Choroid plexus epithelial cell (primary cell): ENCODE data around the gene CSMD2.

ENCODE experiments used
- DNase-seq: peaks from one replicate; pipeline ENCODE4 v3.0.0-alpha.2; 2010; ENCODE audit warnings: low read depth
- H3K4me3 ChIP-seq: 2 replicates; pipeline ENCODE4 v1.5.1; 2011; ENCODE audit warnings: low read depth, mild to moderate bottlenecking, control low read depth, low read length, moderate library complexity
- TF ChIP-seq, protein P1 (sequence below): conservative IDR thresholded peaks from 2 replicates; pipeline ENCODE4 v1.5.1; 2011; ENCODE audit warnings: low read depth, mild to moderate bottlenecking, control low read depth, inconsistent platforms, low read length, moderate library complexity

The CSMD2 gene

DNA sequence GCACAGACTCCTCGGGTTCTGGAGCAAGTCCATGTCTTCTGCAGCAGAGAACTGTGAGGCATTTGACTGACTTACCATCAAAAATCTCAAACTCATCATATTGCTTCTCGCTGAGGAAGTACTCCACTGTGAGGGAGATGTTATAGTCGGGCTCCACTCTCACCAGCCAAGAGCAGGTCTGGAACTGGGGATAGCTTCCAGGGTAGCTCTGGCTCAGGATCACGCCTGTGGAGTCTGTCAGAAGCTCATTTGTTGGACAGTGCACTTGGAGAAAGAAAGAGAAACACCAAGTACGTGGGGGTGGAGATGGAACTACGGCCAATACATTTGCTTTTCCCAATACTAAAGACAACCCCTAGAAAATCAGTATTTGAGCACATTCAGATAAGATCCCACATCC lies 581.5 kb downstream of the CSMD2 start:
- DNase-seq, result no peak
- TF ChIP-seq, protein P1, sequence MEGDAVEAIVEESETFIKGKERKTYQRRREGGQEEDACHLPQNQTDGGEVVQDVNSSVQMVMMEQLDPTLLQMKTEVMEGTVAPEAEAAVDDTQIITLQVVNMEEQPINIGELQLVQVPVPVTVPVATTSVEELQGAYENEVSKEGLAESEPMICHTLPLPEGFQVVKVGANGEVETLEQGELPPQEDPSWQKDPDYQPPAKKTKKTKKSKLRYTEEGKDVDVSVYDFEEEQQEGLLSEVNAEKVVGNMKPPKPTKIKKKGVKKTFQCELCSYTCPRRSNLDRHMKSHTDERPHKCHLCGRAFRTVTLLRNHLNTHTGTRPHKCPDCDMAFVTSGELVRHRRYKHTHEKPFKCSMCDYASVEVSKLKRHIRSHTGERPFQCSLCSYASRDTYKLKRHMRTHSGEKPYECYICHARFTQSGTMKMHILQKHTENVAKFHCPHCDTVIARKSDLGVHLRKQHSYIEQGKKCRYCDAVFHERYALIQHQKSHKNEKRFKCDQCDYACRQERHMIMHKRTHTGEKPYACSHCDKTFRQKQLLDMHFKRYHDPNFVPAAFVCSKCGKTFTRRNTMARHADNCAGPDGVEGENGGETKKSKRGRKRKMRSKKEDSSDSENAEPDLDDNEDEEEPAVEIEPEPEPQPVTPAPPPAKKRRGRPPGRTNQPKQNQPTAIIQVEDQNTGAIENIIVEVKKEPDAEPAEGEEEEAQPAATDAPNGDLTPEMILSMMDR, result no peak
- no peak overlapping the region for H3K4me3 ChIP-seq

DNA sequence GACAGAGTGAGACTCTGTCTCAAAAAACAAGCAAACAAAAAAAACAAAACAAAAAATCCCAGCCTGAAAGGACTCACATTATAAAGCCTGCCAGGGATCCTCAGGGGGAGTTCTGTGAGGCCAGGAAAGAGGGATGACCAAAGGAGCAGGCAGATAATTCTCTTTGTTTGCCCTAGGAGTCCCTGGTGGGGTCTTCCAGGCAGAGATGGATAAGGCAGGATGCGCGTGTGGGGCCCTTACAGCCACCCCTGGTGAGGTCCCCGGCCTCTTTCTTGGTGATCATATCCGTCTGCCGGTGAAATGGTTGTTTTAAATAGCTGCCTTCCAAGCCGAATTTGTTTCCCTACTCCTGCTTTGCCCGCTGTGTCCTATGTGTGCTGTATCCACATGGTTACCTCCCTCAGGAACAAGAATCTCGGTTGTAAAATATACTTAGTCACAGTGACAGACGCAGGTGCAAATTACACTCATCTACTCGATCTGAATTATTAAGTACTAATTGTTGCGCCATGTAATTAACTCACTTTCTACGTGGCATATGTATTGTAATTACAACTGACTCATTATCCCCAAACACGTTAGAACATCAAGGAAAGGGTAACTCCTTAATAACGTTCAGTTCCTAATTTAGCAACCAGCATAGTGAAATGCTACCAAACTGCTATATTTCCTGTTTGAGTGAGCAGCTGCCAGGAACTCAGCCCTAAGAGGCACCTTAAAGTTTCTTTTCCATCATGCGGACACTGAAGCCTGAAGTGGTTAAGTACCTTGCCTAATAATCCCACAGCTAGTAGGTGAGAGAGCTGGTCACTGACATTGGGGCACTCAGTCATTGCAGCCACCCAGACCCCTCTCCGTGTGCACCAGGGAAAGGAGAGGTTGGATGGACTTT lies 586.2 kb downstream of the CSMD2 start:
- DNase-seq, result no peak
- H3K4me3 ChIP-seq, result no peak overlapping the region
- TF ChIP-seq, protein P1, result no peak

DNA sequence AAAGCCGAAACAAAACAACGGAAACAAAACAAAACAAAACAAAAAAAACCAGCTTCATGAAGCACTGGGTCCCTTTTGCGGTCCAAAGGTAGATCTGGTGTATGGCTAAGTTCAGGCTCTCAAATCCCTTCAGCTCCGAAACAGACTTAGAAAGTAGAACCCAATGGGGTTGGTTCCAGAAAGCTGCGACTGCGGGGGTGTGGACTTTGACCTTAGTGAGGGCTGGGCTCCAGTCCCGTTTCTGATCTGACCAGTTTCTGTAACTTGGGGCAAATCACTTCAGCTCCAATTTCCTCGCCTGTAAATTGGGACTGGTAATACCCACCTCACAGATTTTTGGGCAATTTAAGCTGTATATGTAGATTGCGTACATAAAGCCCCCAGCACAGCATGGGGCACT lies 587.4 kb downstream of the CSMD2 start:
- TF ChIP-seq, protein P1, result no peak
- H3K4me3 ChIP-seq, result no peak overlapping the region
- DNase-seq, result no peak

DNA sequence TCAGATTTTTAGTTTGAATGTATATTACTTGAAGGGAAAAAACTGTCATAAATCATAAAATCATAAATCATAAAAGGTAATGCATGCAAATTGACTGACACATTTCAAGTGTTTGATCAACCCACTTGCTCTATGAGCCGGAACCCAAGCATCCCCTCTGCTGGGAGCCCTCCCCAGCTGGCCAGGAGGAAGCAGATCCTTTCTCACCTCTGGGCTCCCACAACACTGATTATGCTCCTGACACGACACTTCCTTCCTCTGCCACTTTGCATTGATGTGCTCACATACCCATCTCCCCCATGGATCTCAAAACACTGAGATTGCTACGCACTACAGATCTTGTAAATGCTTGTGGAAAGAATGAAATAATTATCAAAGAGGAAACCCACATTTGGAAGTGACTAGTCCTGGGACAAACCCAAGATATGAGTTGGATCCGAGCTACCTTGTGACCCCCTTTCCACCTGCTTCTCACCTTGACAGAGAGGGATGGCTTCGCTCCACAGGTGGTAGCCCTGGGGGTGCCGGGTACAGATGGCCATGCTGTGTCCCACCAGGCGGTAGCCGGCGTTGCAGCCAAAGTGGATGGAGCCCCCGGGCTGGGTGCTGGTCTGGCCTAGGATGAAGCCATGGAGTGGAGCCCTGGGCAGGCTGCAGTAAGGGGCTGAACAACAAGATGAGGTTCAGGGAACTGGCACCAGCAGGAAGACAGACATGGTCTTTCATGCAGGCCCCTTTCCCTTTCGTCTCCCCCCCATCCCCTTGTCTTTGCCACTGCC lies 588.0 kb downstream of the CSMD2 start:
- TF ChIP-seq, protein P1, result no peak
- no peak for DNase-seq
- H3K4me3 ChIP-seq, result no peak overlapping the region

DNA sequence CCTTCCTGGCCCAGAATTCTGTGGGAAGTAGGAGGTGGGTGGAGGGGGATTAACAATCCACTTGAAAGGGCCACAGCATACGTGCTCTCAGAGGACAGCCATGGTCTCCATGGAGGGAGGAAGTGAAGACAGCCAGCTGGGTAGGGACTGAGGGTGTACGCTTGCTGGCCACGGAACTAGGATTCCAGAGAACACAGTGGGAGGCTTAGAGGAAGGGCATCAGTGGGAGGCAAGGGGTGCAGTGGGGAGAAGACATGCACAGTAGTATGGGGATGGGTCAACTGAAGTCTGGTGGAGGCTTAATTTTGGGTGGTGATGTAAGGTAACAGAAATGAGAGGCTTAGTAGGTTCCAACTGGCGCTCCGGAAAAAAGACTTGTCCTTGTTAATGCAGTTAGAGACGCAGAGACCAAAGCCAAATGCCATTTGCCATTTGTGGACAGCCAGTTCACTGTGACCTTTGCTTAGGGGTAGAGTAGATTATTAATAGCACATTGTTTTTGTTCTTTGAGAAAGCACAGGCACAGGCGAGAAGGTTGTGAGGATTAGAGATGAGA lies 589.6 kb downstream of the CSMD2 start:
- DNase-seq, result no peak
- TF ChIP-seq, protein P1, result no peak
- H3K4me3 ChIP-seq, result no peak overlapping the region

DNA sequence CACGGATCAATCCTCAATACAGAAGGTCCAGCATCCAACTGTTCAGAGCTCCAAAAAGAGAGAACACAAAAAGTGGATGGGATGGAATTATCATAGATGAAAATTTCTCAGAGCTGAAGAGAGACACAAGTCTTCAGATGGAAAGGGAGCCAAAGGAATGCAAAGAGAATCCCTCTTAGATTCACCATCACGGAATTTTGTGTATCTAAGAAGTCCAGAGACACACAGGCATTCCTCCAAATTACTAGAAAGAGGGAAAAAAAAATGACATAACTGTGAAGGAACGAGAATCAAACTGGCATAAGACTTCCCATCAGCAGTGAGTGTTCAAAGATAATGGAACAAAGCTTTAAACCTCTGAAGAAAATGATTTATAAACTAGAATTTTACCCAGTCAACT lies 591.4 kb downstream of the CSMD2 start:
- TF ChIP-seq, protein P1, result no peak
- H3K4me3 ChIP-seq, result no peak overlapping the region
- DNase-seq, result no peak
